NCI-H1417 treated with DMSO at 0.1 percent for 48 hours (cell line): Measurements from ENCODE around the gene SEMG2.

Source experiments
- DNase-seq: peaks from one replicate; lab custom pipeline; 2025; lab: John Stamatoyannopoulos, UW

The SEMG2 gene

GRCh38 chr20:45221076-45221475 is at the start of gene SEMG2:
Gene SEMG2 (plus strand): TSS chr20:45221373. CDS start chr20:45221390, 17 bp downstream.
- no peak for DNase-seq

GRCh38 chr20:45173522-45173921 is 47.7 kb upstream of the SEMG2 start:
- no peak for DNase-seq

GRCh38 chr20:45174434-45175364 is 46.5 kb upstream of the SEMG2 start, which contains the start of gene PI3:
Gene PI3 (plus strand): TSS chr20:45174902. CDS start chr20:45174923, 21 bp downstream.
- no peak for DNase-seq

GRCh38 chr20:45176526-45177267 is 44.5 kb upstream of the SEMG2 start:
- no peak for DNase-seq

GRCh38 chr20:45179166-45179565 is 42.0 kb upstream of the SEMG2 start:
- DNase-seq = no peak

- DNase-seq = no peak
Measured at GRCh38 chr20:45181639-45182038, 39.5 kb upstream of the SEMG2 start.

GRCh38 chr20:45183084-45183483 is 38.1 kb upstream of the SEMG2 start:
- DNase-seq = no peak

- no peak for DNase-seq
Measured at GRCh38 chr20:45187693-45188092, 33.5 kb upstream of the SEMG2 start.

GRCh38 chr20:45189067-45189609 is 32.0 kb upstream of the SEMG2 start:
- DNase-seq = no peak

GRCh38 chr20:45189861-45190260 is 31.3 kb upstream of the SEMG2 start:
- DNase-seq = no peak

GRCh38 chr20:45191926-45192325 is 29.2 kb upstream of the SEMG2 start:
- no peak for DNase-seq

- DNase-seq = no peak
Measured at GRCh38 chr20:45193331-45193730, 27.8 kb upstream of the SEMG2 start.

GRCh38 chr20:45206725-45207124 is 14.4 kb upstream of the SEMG2 start, which contains the start of gene SEMG1:
Gene SEMG1 (plus strand): TSS chr20:45207033. CDS start chr20:45207054, 21 bp downstream.
- DNase-seq = no peak

- DNase-seq = no peak
Measured at GRCh38 chr20:45209924-45210323, 11.2 kb upstream of the SEMG2 start.

- no peak for DNase-seq
Measured at GRCh38 chr20:45211569-45212474, 9.4 kb upstream of the SEMG2 start.

GRCh38 chr20:45212836-45213235 is 8.3 kb upstream of the SEMG2 start:
- DNase-seq = no peak

GRCh38 chr20:45218124-45218523 is 3.0 kb upstream of the SEMG2 start:
- no peak for DNase-seq

- no peak for DNase-seq
Measured at GRCh38 chr20:45218636-45219035, 2.5 kb upstream of the SEMG2 start.

- DNase-seq = no peak
Measured at GRCh38 chr20:45223136-45223535, 2.0 kb downstream of the SEMG2 start.

- DNase-seq = no peak
Measured at GRCh38 chr20:45226287-45226686, 5.1 kb downstream of the SEMG2 start.

GRCh38 chr20:45229264-45230056 is 8.3 kb downstream of the SEMG2 start:
- DNase-seq = no peak
